Germinal center (tissue), 1 donor: ENCODE measurements around the gene TMCO4.
"Not testable (repeated sequence)": the region's sequence is repeated elsewhere in the genome, so short reads cannot be mapped to it uniquely, and the experiment has no call there.

Experiments
- DNase-seq: peaks from one replicate; pipeline ENCODE4 v3.0.0; 2012; ENCODE audit warnings: mixed read lengths, low spot score

The TMCO4 gene

GRCh38 chr1:19656134-19656779, 143.5 kb downstream of the TMCO4 start:
- no peak for DNase-seq

DNA sequence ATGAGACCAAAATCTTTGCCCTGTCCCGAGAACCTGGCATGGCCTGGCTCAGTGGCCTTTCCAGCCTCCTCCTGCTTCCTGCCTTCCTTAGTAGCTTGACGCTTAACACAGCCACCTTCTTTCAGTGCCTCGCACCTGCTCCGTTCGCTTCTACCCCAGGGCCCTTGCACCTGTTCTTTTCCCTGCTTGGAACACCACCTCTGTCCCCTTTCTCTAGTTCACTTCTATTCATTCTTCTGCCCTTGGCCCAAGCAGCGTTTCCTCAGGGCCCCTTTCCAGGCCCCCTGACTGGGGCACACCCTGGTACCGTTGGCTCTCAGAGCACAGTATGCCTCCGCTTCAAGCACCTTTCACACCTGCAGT, 144.0 kb downstream of the TMCO4 start:
- DNase-seq, result no peak

GRCh38 chr1:19654886-19655717, 144.6 kb downstream of the TMCO4 start:
- DNase-seq, result no peak

GRCh38 chr1:19654386-19654785, 145.3 kb downstream of the TMCO4 start:
- DNase-seq, result no peak

DNA sequence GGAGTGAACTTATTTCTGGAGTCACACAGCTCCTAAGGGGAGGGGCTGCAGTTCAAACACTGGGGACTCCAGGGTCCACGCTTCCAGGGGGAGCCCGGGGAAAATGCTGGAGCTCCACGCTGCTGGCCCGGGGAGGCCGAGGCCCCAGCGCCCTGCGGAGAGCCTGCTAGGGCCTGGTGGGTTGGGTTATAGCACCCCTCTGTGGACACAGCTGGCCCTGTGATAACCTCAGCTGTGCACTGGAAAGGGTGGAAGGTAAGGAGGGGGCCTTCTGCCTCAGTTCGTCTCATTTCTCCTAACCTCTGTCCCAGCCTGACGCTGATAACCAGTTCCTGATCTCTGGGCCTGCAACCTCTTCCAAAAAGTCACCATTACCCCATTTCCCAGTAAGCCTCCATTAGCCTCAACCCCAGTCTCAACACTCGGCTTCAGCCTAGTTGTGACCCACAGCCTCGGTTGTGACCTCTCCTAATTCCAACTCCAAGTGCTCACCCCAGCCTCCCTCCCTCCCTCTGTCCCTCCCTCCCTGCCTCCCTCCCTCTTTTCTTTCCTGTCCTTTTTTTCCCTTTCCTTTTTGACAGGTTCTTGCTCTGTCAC, 148.5 kb downstream of the TMCO4 start:
- no peak for DNase-seq

DNA sequence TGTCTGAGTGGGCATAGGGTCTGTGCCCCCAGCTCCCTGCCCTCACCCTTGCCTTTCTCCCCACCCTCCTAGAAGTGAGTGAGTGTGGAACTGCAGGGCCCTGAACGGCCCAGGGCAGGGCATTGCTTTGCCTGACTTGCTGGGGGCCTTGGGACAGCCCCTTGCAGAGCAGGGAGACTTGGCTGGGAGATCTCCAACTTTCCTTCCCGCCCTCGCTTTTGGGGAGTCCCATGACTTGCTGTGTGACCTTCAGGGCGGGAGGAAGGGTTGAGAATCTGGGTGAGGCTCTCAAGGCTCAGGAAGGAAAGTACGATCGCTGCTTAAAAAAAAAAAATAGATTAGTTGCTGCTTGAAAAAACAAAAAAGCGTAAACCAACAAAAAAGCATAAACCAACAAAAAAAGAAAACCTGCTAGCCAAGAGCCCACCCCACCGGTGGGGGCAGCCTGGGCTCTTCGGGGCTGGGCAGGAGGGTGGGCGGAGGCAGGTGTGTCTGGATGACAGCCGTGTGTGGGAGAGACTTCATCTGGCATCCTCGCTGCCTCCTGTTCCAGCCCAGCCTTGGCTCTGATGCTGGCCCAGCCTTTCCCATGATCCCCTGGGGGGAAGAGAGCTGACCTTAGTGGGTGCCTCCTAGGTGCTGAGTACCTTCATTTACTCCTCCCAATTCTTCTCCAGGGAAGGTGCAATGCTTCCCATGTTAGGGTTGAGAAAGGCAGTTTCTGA, 149.1 kb downstream of the TMCO4 start:
- no peak for DNase-seq

- no peak for DNase-seq
Measured at GRCh38 chr1:19648689-19649088, 151.0 kb downstream of the TMCO4 start.

DNA sequence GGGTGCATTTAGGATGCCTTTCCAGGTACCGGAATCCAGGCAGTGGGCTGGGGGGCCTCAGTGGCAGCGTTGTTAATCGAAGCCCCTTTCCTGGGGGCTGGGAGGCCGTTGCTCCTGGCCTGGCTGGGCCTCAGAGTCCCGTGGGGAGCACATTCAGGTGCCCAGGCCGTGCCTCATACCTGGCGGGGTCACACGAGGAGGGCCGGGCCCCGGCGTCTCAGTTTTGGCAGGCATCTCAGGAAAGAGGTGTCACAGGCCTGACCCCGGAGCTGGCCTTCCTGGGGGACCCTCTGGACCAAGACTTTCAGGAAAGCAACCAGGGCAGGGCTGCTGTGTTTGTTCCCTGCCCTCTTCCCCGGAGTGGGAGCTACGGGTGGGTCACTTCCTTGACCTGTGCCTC, 151.5 kb downstream of the TMCO4 start:
- DNase-seq, result no peak

DNA sequence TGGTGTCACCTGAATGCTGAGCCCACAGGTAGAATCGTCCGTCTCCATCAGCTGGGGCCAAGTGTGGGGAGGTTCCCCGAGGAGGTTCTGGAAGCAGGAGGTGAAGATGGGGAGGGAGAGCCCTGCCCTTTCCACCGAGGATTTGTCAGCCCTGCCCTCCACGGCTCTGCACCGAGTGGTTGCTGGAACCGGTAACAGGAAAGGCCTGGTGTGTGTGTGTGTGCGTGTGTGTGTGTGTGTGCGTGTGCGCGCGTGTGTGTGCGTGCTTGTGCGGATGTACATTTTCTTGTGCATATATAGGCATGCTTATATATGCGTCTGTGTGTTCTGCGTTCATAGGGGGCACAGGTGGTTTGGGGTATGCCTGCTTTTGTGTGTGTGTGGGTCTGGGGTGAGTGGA, 152.1 kb downstream of the TMCO4 start:
- no peak for DNase-seq

DNA sequence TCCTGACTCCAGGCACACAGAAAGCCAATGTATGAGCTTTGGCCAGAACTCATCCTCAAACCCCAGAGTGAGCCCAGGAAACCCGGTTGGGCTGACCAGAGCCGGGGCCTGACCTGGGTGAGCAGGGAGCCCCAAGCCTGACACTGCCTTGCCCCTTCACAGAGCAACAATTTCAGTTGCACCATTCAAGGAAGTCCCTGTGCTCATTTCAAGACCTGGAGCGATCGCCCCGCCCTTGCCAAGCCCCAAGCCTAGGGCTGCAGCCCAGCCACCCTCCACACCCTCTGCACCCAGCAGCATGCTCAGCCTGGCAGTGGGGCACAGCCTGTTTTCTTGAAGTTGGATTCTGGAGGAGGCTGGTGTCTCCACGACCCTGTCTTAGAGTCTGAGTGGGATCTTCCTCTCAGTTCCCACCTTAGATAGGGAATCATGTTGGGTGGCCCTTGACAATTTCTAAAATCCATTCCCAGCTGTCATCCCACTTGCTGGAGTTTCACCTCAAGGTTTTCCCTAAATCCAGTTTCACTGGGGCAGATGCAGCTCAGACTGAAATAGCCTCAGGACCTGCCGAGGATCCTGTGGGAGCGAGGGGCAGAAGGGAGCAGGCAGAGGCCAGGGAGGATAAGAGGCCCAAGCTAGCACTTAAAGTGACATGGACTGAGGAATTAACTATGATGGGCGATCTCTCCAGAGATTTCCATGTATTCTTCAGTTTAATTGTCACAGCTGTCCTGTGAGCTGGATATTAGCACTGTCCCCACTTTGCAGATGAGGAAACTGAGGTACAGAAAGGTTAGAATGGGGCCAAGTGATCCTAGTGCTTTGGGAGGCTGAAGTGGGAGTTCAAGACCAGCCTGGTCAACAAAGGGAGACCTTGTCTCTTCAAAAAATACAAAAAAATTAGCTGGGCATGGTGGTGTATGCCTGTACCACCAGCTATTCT, 153.1 kb downstream of the TMCO4 start:
- no peak for DNase-seq

DNA sequence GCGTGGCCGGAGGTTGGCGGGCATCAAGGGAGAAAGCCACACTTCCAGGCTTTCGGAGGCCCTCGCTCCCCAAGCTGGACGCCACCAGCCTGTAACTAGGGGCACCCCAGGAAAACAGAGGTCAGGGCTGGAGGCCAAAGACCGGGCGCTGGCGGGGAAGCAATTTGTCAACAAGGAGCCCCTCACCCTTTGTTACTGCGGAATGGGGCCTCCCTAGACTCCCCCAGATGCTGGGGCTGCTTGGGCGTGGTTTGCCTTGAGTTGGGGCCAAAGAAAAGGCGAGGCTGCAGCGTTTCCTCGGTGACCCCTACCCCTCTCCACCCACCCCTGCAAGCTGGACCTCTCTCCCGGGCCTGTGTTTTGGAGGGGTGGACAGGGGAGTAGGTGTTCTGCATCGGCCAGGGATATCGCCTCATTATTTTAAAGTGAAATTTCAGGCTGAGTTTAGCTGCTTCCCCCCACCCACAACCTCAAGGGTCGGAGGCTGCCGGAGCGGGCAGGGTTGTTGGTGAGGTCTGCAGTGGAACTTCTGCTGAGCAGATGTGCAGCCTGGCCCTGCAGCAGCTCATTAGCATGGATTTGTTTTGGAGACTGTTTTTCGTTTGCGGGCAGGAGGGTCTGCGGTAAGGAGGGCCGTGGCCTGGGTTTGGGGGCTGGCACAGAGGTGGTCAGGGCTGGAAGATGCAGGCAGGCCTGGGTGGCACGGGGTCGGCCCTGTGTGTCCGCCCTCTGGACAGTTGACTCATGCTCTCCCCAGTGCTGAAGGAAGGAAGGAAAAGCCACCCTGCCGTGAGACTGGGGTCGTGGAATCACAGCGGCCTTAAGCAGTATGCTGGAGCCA, 154.1 kb downstream of the TMCO4 start:
- DNase-seq, result no peak

- peak; percentile 46 for DNase-seq
Measured at GRCh38 chr1:19644681-19645410, 154.9 kb downstream of the TMCO4 start.

DNA sequence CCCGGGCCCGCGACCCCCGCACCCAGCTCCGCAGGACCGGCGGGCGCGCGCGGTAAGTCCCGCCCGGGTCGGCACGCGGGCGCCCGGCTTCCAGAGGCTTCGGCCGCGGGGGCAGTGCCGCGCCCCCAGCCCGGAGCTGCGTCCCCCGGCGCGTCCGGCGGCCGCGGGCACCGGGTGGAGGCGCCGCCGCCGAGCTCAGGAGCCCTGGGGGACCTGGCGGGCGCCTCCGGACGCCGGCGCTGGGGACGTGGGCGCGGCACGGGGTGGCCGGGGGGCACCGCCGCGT, 155.4 kb downstream of the TMCO4 start:
- no peak for DNase-seq

DNA sequence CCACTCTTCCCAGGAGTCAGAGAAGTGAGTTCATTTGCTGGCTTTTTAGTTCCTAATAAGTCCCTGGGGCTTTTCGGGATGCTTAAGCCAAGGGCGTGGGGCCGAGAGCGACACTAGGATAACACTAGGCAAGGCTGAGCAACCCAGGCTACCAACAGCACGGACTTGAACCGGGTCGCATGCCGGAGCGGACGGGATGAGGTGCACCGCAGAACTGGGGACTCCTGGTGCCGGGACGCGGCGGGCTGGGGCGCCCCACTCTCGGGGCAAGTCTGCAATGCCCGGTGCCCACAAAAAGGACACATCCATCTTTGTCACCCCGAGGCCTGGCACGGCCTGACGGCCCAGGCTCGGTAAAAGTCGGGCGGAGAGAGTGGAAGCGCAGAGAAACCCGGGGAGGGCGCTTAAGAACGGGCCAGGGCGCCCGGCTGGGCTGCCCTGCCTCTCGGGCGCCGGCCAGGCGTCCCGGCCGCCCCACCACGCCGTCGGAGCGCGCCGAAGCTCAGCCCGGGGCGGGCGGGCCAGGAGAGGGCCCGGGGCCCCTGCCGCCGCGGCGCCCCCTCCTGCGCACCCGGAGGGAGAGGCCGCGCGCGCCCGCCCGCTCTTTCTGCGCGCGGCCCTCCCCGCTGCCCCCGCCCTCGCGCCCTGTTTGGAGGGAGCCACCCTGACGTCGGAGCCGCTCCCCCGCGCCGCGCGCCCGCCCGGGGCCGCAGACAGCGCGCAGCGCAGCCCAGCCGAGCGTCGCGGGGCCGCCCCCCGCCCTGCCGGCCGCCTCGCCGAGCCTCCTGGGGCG, 155.9 kb downstream of the TMCO4 start, which contains the start of gene NBL1:
TSS of gene NBL1 (plus strand) at position 710 of the 793 bp plus-strand sequence. CDS start 10,720 bp downstream, outside the sequence.
- peak; percentile 66 for DNase-seq

GRCh38 chr1:19643121-19643520, 156.6 kb downstream of the TMCO4 start:
- DNase-seq, result no peak

- no peak for DNase-seq
Measured at GRCh38 chr1:19640363-19641316, 159.1 kb downstream of the TMCO4 start.

- no peak for DNase-seq
Measured at GRCh38 chr1:19639999-19640362, 159.7 kb downstream of the TMCO4 start.

GRCh38 chr1:19639228-19639627, 160.5 kb downstream of the TMCO4 start:
- not testable (repeated sequence) for DNase-seq
